ENCODE results near the gene LRRC8D.
"Not testable (repeated sequence)": the region's sequence is repeated elsewhere in the genome, so short reads cannot be mapped to it uniquely, and the experiment has no call there.

LRRC8D gene

DNA sequence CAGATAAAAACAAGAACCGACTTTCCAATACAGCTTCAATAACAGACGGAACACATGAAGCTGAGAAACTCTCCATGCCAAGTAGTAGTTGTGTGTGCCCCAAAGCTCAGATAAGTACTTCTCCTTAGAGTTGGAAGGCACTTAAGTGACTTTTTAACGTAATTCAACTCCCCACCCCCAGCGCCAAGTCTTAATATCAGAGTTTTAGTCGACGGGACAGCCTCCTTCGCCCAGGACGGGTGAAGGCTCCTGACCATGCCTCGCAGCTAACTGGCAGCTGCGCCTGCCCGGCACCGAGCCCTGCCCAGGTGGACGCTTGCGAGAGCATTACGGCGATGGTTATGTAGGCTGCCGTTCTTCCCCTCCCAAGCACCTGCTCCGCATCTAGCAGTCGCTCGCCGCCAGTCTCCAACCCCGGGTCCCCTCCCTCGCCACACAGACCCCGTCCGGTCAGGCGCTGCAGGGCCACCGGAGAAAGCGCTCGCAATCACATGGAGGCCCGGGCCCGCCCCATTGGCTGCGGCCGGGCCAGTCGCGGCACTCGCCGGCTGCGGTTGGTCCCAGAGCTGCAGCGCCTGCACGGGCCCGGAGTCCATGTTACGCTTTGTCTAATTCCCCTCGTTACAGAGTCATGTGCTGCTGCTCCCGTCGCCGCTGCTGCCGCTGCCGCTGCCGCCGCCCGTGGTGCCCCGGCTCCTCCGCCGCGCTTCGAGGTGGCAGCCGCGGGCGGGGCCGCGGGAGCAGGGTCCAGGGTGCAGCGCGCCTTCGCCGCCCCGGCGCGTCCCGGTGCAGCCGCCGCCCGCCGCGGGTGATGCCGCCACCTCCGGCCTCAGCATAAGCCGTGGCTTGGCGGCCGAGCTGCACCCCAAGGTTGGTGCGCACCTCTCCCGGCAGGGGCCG, at the start of gene LRRC8D:
LRRC8D (plus strand) TSS at position 611 of the 900 bp plus-strand sequence. CDS start 112,037 bp downstream, outside the sequence.
- peak; percentile 91 for DNase-seq

DNA sequence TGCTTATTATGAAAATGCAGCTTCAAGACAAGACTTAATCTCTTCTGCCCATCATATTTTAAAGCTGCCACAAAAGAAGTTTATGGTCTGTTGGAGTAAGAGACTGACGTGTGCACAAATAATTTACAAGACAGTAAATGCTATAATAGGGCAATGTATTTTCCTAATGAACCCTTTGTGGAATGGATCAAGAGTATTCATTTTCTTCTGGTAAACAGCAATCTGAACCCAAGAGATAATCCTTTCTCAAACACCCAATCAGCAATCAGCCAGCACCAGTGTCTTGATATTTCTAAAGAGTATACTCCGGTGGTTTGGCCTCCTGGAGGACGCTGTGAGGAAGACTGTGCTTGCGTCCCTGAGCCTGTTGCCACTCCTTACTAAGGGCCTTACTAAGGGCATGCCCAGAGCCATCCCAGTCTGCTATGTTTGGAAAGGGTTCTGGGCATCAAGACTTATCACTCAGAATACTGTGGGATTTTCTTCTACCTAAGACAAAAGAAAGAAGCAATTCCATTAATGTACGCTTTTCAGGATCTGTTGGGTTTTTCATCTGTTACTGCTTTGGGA, 48.8 kb upstream of the LRRC8D start:
- DNase-seq = no peak

DNA sequence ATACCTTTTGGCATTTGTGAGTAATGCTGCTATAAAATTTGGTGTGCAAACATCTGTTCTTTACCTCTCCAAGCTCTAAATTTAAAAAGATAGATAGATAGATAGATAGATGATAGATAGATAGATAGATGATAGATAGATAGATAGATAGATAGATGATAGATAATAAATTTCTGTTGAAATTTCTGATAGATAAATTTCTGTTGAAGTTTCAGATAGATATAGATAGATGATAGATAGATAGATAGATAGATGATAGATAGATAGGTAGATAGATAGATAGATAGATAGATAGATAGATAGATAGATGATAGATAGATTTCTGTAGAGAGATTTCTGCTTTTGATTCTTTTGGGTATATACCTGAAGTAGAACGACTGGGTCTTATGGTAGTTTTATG, 44.7 kb upstream of the LRRC8D start:
- DNase-seq = not testable (repeated sequence)

DNA sequence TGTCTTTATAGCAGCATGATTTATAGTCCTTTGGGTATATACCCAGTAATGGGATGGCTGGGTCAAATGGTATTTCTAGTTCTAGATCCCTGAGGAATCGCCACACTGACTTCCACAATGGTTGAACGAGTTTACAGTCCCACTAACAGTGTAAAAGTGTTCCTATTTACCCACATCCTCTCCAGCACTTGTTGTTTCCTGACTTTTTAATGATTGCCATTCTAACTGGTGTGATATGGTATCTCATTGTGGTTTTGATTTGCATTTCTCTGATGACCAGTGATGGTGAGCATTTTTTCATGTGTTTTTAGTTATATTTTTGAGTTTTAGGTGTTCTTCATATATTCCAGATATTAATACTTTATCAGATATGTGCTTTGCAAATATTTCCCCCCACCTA, 43.6 kb upstream of the LRRC8D start:
- not testable (repeated sequence) for DNase-seq

DNA sequence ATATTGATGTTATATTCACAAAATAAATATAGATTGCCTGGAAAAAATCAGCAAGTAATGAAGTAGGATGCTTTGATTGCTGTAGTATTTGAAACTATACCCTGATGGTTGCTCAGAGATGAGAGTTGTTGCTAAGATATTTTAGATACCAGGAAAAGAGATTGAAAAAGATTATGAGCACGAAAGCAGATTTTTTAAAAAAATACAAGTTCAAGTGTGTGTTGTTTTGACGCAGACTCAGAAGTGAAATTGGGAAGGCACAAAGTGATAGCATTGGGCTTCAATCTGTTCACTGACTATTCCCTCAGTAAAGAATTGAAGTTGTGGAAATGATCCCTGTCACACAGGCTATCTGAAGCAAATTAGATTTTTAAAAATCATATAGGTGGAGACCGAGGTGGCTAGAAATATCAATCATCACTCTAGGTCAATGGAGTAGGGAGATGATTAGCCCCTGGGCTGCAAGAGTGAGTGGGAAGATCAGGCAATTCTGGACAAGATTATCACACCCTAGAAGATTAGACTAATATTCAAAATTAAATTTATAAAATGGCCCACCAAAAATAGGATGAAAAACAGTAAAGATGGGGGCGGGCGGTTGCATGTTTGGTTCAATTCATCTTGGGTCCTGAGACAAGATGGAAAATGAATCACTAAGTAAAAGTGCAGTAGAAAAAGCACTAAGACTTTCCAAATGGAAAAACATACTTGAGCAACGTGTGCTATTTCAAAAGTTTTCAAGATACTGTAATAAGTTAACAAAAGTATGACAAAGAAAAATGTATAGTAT, 41.5 kb upstream of the LRRC8D start:
- no peak for DNase-seq

DNA sequence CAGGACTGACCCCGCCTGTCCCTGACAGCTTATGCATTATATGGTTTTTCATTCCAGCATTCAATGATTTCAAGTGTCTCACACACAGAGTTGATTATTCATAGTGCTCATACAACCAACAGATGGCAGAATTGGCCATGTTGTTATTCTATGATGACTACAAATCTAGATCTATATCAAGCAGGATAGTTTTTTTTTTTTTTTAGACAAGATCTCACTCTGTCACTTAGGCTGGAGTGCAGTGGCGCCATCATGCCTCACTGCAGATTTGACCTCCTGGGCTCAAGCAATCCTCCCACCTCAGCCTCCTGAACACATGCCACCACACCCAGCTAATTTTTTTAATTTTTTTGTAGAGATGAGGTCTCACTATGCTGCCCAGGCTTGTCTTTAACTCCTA, 40.1 kb upstream of the LRRC8D start:
- peak; percentile 15 for DNase-seq

DNA sequence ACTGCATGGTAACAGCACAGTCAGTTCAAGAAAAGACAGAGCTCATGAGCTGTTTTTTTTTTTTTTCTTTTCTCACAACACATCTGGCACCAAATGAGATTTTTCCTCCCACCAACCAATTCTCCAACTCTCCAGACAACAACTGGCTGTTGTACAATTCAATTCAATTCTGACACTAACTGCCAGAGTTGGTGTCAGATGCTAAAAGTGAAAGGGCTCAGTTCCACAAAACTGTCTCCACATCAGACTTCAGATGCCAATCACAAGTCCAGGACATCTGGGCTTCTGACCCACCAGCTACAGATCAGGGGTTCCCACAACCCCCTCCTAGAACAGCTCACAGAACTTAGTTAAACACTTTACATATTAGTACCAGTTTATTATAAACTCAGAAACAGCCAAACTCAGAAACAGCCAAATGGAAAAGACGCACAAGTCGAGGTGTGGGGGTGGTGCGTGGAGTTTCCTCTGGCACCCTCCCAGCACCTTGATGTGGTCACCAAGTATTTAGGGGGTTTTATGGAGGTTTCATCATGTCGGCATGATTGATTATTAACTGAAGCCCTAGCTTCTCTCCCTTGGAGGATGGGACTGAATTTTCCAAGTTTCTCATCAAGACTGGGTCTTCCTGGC, 39.2 kb upstream of the LRRC8D start:
- no peak for DNase-seq

DNA sequence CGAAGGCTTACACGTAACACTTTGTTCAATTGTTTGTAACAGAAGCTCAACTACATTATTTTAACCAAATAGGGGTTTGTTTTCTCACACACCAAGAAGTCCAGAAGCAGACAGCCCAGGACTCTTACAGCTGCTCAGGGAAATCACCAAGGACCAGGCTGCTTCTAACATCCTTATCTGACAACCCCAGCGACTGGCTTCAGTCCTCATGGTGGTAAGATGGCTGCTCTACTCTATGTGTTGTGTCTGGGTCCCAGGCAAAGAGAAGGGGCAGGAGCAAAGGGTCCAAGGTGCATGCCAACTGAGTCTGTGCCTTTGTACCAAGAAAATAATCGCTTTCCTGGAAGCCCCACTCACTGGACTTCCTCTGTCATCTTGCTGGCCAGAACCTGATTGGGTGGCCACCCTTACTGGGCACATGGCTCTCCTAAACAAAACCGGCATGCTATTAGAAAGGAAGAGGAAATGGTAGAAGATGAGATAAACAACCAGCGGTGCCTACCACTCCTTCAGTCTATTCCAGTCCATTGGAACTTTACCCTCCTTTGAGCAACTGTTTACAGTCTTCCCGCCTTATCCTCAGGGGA, 34.1 kb upstream of the LRRC8D start:
- DNase-seq = no peak

DNA sequence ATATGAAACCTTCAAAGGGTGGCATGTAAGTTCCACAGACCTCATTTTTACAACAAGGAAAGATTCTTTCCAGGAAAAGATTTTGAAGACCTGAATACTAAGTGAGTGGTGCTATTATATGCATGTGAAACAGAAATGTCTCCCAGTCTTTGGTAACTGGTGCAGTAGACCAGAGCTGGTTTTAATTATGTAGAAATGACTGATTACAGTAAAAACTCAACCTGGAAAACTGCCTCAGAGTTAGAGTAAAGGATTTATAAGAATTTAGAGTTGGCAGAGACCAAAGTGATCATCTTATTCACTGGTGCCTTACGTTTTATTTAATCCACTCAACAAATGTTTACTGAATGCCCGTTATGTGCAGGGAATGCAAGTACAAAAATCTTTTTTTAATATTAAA, 30.2 kb upstream of the LRRC8D start:
- no peak for DNase-seq

DNA sequence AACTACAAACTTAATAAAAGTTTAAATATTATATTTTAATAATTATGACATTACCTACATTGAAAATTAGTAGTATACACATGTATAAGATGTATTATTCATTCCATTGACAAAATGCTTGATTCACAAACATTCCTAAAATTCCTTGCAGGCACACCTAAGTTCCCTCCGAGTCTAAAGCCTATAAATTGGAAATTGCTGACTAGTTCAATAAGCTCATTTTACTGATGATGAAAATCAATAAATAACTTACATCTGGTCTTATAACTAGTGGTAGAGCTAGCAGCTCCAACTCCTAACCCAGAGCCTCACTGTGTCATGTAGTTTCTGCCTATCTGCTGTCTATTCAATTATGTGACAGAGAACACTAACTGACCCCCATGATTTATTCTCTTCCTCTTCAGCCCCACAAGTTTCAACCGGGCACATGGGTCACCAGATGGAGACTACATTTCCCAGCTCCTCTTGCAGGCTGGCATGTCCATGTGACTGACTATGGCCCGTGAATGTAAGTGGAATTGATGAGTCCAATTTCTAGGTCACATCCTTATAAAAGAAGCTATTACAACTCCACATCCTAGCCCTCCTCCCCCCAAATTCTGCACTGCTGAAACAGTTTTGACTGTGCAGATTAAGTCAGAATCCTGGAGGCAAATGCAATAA, 29.6 kb upstream of the LRRC8D start:
- no peak for DNase-seq

DNA sequence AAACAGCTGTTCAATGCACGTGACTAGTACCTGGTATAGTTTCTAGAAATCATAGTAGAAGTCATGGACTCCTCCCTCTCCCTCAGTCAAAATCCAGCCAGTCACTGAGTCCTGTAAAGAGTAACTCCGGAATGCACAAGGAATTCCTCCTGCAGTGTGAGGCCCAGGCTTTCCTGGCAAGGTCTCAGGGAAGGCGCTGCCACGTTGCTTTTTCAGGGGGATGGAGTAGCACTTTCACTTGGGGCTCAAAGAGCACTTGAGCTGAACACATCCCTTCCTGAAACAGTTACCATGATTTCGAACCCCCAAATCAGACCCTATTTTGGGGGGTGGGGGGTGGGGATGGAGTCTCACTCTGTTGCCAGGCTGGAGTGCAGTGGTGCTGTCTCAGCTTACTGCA, 26.4 kb upstream of the LRRC8D start:
- DNase-seq = no peak

DNA sequence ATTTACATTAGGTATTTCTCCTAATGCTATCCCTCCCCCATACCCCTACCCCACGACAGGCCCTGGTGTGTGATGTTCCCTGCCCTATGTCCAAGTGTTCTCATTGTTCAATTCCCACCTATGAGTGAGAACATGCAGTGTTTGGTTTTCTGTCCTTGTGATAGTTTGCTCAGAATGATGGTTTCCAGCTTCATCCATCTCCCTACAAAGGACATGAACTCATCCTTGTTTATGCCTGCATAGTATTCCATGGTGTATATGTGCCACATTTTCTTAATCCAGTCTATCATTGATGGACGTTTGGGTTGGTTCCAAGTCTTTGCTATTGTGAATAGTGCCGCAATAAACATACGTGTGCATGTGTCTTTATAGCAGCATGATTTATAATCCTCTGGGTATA, 25.3 kb upstream of the LRRC8D start:
- not testable (repeated sequence) for DNase-seq

DNA sequence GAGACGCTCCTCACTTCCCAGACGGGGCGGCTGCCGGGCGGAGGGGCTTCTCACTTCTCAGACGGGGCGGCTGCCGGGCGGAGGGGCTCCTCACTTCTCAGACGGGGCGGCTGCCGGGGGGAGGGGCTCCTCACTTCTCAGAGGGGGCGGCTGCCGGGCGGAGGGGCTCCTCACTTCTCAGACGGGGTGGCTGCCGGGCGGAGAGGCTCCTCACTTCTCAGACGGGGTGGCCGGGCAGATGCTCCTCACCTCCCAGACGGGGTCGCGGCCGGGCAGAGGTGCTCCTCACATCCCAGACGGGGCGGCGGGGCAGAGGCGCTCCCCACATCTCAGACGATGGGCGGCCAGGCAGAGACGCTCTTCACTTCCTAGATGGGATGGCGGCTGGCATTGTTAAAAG, 23.0 kb upstream of the LRRC8D start:
- not testable (repeated sequence) for DNase-seq

DNA sequence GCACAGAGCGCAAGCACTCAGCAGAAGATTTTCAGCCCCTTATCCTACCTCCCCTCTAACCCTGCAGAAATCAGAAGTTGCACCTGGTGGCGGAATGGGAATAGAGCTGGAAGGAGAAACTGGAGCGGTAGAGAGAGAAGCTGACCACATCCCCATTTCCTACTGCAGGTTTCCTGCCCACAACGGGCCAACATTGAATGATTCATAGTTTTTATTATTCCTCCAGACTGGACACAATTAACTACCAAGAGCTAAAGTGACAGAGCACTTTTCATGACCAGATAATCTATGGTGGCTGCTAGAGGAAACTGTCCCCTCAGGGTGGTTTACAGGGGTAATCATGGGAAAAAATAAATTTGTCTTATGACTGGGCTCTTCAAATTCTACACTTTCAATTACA, 21.3 kb upstream of the LRRC8D start:
- DNase-seq = no peak

DNA sequence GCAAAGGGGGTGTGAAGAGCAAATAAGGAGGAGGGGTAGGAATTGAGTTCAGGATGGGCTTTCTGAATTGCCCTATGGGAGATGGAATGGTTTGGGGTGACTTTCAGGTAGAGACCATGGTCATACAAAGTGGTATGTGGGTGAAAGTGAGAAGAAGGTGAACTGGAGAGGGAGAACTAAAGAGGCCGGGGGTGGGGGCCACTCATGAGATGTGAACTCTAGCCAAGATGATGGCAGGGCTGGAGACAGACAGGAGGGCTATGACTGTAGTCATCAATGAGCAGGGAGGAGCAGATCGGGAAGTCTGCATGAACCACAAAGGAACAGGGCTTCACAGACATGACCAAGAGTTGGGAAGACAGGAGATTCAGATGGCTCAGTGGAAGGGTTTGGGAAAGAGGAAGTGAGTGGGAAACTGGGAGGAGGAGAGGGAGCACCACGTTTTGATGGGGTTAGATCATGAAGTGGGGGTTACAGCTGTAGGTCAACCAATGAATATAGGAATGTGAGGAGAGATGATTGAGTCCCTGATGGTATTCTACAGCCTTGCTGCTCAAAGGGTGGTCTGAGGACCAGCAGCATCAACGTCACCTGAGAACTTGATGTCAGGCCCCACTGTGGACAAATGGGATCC, 20.7 kb upstream of the LRRC8D start:
- DNase-seq = no peak

DNA sequence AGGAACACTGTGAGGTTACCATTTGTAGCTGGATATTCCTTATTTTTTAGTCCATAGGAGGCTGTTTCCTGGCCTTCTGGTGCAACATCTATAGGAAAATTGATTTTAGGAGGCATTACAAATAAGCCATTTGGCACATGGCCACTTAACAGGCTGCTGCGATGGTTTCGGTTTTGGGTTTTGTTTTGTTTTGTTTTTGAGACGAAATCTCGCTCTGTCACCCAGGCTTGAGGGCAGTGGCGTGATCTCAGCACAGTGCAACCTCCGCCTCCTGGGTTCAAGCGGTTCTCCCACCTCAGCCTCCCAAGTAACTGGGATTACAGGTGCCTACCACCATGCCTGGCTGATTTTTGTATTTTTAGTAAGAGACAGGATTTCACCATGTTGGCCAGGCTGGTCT, 20.1 kb upstream of the LRRC8D start:
- no peak for DNase-seq

DNA sequence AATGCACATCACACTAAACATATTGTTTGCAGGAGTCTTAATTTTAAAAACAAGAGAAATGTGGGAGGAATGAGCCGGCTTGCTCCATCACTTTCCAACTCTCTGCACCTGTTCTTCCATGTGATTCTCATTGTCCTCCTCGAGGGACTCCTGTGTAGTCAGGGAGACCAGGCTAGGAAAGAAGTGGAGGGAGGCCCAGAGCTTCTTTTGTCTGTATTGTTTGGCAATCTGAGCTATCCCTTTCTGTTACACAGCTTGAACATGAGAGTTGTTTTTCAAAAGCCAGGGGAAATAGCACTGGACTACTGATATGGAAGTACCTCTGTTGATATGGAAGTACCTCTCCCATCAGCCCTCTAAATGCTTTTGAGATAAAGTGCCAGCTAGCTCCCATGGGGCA, 18.8 kb upstream of the LRRC8D start:
- DNase-seq = peak; percentile 15

DNA sequence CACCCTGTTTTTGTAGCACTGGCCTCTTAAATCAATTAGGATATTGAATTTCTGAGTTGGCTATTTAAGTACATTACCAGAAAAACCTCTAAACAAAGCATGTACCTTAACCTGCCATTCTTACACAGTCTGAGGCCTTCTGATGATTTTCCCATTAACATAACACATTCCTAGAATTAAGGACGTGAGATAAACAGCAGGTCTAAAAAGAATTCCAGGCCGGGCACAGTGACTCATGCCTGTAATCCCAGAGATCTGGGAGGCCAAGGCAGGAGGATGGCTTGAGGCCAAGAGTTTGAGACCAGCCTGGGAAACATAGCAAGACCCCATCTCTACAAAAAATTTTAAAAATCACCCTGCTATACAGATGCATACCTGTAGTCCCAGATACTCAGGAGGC, 18.0 kb upstream of the LRRC8D start:
- no peak for DNase-seq

DNA sequence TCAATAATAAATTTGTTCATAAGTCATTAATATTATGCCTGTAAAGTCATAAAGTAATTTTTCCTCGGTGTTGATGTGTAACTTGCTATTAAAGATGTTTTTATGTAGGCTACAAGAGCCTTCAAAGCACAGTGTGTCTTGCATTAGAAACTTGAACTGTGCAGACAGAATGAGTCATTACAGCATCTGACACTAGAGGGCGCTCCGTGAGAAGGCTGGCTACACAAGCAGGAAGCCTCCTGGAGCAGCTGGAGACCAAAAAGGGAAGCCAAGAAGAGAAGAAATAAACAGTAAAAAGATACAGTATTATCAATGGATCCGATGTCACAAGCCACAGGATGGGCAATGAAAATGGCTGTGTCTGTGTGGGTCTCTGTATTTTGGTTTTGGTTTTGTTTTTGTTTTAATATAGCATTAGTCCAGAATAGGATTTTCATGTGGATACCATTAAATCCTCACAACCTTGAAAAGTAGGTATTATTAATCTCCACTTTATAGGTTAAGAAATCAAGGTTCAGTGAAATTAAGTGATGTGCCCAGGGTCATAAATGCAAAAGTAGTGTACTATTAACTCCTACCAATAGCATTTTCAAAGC, 16.1 kb upstream of the LRRC8D start:
- DNase-seq = peak; percentile 63

DNA sequence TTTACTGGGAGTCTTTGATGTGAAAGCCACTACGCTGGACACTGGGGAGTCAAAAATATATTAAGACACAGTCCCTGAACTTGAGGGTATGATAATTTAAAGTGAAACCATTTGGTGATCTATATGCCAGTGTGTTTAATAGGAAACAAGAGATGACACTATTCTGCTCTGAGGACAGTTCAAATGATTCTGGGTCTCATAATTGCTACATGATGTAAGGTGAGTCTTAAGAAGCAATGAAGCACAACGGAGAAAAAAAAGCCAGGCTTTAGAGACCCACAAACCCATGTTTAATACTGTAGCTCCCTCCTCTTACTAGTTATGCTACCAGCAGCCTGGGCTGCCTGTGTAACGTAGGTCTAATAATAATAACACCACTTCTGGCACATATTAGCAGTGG, 14.2 kb upstream of the LRRC8D start:
- DNase-seq = no peak

DNA sequence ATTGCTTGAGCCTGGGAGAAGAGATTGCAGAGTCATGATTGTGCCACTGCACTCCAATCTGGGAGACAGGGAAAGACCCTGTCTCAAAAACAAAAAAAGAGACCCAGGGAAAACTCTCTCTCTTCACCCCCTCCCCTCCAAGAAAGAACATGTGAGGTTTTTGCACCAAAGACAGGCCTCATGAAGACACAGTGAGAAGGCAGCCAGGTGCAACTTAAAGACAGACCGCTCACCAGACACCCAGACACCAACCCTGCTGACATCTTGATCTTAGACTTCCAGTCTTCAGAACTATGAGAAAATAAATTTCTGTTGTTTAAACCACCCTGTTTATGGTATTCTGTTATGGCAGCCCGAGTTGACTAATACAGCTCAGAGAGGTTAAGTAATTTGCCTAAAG, 13.3 kb upstream of the LRRC8D start:
- no peak for DNase-seq
